GM21723 (cell line): ENCODE measurements around the gene CILP.
"Not testable (repeated sequence)": the region's sequence is repeated elsewhere in the genome, so short reads cannot be mapped to it uniquely, and the experiment has no call there.

Experiments used
- ATAC-seq: cut with Tn5 transposase; IDR thresholded peaks from one replicate; pipeline ENCODE4 v1.9.1; 2021; ENCODE audit warnings: mild to moderate bottlenecking, moderate library complexity; ENCODE audit not compliant: unreplicated experiment

The CILP gene

DNA sequence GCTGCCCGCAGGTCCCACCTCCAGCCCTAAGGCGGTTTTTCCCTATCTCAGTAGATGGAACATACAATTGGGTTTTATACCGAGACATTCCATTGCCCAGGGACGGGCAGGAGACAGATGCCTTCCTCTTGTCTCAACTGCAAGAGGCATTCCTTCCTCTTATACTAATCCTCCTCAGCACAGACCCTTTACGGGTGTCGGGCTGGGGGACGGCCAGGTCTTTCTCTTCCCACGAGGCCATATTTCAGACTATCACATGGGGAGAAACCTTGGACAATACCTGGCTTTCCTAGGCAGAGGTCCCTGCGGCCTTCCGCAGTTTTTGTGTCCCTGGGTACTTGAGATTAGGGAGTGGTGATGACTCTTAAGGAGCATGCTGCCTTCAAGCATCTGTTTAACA, 15.6 kb upstream of the CILP start:
- ATAC-seq, result not testable (repeated sequence)

DNA sequence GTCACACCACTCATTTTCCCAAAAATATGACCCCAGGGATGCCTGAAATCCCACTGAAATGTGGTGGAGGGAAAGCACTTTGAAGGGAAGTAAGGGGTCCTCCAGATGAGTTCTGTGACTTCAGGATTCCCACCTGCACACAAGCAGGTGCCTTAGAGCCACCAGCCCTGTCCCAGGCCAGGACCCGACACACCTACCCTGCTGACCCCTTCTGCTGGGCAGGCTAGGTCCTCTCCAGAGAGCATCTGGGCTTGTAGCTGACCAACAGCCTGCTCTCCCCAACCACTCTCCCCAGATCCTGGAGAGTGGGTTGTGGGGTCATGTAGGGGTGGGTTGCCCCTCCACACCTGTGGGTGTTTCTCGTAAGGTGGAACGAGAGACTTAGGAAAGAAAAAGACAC, 14.9 kb upstream of the CILP start:
- no peak for ATAC-seq

DNA sequence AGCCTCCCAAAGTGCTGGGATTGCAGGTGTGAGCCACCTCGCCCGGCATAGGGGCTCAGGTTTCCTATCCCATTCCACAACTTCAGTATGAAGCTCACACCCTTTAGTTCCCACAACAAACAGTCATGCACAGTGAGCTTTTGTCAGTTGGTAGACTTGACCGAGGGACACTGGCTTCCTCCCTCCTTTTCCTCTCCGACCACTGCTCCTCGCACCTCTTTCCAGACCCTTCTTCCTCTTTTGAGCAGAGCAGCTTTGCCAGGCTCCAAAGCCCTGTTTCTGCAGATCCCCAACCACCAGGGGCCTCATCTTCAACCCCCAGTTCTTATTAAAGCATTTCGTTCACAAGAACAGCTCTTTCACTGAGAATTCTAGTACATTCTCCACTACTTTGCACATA, 12.7 kb upstream of the CILP start:
- ATAC-seq, result no peak

DNA sequence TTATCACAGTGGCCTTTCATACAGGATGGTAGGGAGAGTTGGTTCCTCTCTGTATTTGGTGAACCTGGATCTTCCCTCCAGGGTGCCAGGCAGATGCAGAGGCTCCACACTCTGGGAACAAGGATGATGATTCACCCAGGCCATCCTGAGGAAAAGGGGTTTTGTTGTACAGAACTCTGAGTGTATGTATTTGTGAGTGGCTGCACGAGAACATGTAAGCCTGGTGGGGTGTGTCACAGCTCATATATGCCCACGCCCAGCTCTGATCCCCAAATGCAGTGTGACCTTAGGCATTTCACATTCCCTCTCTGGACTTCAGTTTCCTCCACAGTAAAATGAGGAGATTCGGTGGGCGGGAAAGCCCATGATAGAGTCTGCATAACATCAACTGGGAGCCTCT, 11.6 kb upstream of the CILP start:
- ATAC-seq, result no peak

DNA sequence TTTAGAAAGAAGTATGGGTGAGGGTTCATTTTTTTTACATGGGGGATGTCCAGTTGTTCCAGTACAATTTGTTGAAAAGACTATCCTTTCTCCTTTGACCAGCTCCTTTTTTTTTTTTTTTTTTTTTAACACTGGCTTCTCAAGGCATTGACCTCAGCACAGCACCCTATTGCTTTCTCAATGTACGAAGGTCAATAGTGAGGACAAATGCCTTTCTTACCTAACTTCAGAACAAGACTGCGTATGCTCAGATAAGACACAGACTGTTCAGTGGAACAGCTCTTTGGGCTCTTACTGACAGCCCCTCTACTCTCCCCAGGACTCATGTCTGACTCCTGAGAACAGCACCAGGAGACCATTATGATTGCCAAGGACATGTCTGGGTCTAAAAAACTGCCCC, 10.4 kb upstream of the CILP start:
- ATAC-seq, result no peak

DNA sequence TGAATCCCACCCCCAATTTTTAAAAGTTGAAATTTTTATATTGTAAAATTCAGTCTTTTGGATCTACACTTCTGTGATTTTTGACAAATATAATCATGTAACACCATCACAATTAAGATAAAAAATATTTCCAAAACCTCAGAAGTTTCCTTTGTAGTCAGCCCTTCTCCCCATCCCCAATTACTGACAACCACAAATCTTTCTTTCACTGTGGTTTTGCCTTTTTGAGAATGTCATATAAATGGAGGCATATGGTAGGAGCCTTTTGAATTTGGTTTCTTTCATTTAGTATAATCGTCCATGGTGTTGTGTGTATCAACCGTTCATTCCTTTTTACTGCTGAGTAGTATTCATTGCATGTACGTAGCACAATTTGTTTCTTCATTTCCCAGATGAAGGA, 7.9 kb upstream of the CILP start:
- ATAC-seq, result no peak

DNA sequence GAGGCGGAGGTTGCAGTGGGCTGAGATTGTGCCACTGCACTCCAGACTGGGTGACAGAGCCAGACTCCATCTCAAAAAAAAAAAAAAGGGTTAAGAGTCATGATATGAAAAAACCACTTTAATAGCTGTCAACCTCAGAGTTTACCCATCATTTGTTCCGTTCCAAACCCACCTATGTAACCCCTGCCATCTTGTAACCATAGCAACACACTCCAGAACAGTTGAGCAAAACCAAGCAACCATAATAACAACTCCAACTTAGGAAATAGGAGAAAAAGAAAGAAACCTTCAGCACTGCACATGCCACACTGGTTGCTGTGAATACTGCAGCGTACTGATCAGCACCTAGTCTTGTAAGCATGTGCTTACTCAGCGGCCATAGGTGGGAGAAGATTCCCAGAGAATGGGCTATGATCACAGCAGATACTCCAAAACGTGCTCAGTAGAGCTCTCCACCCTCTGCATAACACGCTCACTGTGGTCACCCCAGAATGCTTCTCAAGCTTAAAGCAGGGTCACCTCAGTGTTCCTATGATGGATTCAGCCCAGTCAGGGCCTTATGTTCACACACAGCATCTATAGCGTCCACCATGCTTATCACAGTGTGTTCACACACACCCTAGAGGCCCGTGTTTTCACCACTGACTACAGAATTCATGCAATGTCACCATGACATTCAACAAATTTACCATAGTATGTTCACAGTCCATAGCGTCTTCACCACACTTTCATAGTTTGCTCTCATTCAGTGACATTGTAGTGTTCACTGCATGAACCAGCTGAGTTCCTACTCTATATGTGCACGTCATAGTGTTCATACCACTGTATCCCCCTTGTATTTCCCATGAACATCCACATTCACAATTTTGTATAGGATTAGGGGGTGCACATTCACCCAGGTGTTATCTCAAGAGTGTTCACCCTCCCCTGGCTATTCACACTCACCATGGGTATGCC, 6.5 kb upstream of the CILP start:
- ATAC-seq, result no peak

DNA sequence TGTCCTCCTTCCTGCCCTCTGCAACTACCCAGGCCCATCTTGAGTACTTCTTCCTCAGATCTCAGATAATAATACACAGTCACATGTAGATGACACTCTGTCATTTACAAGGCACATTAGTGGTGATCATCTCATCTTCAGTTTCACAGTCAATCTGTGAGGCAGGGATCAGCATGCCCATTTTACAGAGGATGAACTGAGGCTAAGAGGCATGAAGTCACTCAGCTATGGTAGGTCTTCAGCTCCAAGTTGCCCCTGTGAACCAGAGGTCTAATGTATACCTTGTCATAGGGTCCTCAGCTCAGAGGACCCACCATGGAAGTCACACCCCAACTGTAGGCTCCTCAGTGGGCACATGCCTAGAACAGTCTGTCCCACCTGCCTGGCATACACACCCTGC, 4.2 kb upstream of the CILP start:
- no peak for ATAC-seq

DNA sequence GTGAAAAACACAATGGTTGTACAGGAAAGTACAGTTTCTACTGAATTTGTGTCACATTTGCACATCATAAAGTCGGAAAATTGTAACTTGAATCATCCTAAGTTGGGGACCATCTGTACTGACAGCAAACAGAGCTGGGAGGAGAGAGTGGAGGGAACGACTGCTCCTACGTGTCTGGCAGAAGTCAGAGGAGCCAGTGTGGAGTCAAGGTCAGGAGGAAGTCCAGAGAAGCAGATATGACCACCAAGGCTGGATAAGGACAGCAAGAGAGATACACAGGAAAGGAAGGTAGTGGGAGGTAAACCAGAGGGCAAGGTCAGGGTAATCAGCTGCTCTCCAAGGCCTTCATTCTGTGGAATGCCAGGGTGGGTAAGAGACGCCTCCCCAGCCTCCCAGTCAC, 2.7 kb upstream of the CILP start:
- no peak for ATAC-seq

DNA sequence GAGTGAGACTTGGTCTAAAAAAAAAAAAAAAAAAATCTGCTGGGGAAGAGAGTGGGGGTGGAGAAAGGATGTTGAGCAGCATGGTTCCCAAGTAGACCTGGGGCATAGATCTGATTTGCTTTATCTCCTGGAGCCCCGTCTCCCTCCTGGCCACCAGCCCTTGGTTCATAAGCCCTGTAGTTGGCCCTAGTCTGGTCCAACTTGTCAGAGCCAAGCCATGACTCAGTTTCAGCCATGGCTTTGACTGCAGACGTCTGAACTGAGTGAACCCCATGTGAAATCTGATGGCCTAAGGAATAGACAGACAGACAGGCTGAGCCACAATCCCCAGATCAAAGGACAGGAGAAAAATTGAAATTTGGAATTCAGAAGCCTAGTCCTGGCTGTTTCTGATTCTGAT, 2.0 kb upstream of the CILP start:
- ATAC-seq, result no peak

DNA sequence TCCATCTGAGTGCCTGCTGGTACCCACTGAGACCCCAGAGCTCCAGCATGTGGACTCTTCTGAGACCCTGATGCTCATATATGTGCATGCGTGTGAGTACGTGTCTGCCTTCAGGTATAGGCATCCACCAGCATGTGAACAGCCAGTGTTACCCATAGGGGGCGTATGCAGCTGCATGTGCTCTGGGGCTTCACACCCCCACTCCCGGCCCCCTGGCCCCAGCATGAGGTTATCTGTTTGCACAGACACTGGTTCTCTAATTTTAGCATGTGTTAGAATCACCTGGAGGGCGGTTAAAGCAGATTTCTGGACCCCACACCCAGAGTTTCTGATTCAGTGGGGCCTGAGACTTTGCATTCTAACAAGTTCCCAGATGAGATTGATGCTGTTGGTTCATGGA, 824 bp upstream of the CILP start:
- no peak for ATAC-seq

DNA sequence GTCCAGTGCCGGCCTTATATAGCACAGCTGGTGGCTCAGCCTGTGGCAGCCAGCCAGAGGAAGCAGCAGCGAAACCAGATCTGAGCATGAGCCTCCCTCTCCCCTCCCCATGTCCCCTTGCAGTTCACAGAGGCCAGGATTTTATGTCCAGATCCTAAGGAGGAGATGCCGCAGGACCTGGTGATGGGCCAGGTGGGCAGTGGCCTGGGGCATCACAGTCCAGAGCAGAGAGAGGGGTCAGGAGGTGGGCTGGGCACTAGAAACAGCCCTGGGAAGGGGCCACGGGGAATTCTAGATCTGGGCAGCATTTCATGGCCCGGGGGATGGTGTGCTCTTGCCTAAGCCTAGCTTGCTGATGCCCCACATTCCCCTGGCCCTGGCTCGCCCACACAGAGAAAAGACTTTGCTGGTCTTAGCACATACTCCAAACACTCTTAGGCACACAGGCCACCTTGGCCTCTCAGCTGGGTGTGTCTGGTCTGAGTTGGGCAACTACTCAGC, 259 bp upstream of the CILP start:
- ATAC-seq, result no peak

DNA sequence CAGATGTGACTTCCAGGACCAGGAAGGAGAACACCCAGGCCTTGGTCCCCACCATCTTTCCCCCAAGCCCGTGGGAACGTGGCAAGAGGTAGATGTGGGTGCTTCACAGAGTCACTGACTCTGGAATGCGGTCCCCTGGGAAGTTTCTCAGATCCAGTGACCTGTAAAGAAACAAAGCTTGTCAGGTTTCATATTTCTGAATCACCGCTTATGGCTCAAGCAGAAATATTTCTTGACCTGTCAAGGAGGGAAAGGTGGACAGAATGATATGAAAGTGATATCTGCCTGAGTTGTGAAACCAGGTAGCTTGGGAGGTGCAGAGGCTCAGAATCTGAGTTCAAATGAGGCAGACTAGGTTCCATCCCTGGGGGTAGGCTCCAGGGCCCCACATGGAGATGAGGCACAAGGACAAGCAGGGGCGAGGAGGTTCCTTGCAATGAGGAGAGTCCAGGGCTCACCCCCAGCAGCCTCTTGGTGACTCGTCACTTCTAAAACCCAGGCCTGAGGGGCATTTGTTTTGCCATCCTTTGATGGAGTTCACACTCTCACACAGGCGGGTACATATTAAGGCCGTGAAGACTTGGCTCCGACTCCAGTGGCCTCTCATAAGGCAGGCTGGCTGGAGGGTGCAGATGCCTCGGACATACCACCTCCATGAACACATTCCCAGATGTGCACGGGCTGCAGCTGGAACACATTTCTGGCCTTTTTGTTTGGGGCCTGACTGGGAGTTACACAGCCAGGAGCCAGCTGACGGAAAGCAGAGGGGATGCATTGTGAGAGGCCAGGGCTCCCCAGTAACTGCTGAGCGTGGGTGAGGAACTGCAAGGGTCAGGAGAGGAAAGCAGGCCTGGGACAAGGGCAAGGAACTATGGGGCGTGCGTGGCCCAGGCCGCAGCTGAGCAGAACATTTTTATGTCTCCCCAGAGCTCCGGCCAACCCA, 1.3 kb downstream of the CILP start:
- ATAC-seq, result no peak

DNA sequence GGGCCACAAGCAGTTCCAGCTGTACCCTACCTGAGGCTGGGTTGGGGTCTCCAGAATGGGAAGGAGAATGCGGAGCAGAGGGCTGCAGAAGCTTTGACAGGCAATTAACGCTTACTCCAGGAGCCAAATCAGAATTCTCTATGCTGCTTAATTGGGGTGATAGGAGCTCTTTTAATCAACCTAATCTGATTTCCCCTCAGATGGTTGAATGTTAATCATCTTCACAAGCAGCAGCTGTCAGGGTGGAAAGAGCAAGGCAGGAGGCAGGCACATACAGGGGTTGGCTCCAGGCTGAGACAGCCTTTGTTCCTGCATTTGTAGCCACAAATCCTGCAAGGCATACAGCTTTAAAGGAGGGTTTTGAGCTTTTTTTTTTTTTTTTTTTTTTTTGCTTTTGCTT, 2.6 kb downstream of the CILP start:
- no peak for ATAC-seq

DNA sequence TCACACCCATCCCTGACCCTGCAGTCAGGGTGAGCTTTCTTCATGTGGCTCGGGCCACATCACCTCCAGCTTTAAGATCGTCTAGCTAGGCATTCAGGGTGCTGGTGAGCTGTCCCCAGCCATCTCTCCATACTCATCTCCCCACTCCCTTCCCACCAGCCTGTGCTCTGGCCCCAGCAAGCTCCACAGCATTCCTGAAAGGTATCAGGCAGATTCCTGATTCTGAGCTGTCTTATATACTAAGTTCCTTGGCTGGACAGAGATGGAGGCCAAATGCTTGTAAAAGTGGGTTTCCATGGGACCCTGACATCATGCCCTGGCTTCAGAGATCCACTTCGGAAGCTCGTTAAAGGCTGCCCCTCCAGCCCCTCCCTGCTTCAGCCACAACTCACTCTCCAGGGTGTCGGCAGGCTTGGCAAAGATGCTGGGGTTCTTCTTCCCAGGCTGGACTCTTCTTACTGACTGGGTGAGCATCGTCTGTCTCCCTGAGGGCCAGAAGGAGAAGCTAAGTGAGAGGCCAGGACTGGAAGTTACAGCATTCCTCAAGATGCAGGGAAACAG, 3.9 kb downstream of the CILP start:
- ATAC-seq, result no peak

DNA sequence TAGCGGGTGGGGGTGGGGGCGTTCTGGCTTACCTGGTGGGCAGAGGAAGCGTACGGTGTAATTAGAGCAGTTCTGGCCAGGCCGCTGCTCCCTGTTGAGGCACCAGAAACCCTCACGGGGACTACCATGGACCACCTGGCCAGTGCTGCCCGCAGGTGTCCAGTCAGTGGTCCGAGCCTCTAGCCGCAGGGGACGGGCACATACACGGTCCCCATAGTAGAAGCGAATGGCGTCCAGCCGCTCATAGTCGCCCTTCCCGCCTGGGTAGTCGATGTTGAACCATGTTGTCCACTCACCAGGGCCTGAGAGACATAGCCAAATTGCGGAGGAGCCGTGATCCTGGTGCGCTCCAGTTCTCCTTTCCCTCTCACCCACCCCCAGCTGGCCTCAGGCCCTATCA, 4.5 kb downstream of the CILP start:
- ATAC-seq, result no peak

DNA sequence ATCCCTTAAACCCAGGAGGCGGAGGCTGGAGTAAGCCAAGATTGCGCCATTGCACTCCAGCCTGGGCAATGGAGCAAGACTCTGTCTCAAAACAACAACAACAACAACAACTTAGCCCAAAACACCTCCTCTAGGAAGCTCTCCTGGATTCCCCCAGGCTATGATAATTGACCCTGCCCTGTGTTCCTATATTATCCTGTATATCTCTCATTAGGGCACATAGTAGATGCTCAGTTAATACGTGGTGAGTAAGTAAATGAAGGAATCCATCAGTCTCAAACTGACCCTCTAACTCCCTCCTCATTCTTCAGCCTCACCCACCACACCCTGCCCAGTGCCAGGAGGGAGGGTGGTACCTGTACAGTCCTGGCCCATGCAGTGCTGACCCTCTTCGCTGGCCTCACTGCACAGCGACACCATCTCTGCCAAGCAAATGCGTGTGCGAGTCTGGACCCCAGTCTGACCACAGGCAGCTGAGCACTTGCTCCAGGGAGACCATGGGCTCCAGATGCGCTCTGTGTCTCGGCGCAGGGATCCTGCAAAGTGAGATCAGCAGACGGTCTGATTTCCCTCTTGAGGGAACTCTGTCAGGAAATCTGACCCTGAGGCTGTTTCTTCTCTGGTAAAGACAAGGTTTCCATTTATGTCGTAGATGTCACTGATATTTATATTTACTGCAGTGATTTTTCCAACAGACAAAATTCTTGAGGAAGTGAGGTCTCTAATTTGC, 6.2 kb downstream of the CILP start:
- ATAC-seq, result no peak

DNA sequence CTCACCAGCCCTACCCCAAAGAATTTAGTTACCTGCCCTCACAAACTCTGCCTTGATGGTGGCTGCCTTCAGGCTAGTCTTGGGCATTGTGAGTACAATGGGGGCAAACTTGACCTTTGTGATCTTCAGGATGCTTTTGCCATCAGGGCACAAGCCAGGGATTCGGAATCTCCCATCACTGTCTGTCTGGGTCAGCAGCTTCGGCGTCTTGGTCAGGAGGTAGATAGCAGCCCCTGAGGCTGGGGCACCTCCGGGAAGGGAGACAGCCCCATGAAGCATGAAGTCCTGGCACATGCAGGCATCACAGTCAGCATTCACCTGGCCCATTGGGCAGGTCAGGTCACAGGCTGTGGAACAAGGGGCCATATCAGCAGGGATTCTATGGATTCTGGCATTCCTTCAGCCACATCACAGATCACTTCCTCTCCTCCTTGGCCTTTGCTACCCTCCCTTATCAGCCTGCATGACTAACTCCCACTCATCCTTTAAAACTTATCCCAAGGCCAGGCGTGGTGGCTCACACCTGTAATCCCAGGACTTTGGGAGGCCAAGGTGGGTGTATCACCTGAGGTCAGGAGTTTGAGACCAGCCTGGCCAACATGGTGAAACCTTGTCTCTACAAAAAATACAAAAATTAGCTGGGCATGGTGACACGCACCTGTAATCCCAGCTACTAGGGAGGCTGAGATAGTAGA, 6.9 kb downstream of the CILP start:
- ATAC-seq, result no peak

DNA sequence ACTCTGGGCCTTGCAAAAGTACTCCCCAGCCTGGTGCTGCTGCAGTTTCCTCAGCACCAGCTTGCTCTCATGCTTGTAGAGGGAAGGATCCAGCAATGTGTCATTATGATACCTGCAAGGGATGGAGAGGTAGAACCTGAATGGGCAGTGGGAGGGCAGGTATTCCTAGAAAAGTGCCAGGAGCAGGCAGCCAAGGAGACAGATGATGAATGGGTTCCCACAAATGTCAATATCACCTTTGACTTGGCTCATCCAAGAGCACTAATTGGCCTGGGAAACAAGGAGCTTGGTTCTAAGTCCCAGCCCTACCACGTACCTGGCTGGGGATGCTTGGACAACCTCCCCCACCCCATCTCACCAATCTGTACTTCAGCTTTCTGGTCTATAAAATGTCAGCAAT, 9.4 kb downstream of the CILP start:
- ATAC-seq, result no peak

DNA sequence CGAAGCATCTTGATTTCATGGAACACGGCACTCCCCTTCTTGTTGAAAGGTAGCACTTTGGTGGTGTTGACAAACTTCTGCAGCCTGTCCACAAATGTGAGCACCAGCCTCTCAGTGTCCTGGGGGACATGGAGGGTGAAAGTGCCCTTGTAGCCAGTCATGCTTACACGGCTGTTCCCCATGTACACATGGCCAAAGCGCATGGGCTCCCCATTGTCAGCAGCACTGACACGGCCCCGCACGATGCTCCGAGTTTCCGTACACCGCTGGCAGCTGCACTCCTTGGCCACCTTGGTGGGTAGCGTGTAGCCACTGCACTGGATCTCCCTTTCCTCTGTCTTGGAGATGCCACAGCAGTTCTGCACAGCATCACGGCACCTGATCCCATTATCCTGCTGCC, 12.7 kb downstream of the CILP start:
- no peak for ATAC-seq
